Endothelial cell of umbilical vein (primary cell): ENCODE results near the gene OR56B4. TPM values are rescaled to one million over a fixed set of nuclear protein-coding genes. Genes with fewer than 3 reads are reported as not detected.

ENCODE experiments used
- BruUV-seq: library from RNA; stranded (reverse); fragments of 400-500 nt; replicated peaks from 2 replicates; lab custom pipeline; 2021; lab: Mats Ljungman, UMichigan
- CTCF ChIA-PET: fragments of 300-600, 350-600 bp; sonication (Branson Sonifier 250); formaldehyde crosslinking; loops from one replicate; lab custom pipeline; 2021; ENCODE audit warnings: antibody characterized with exemption, inconsistent platforms; lab: Charles Lee
- POLR2A ChIA-PET: fragments of 300-600, 350-600 bp; sonication (Branson Sonifier 250); formaldehyde crosslinking; loops from one replicate; lab custom pipeline; 2021; ENCODE audit warnings: antibody characterized with exemption, inconsistent platforms; lab: Charles Lee
- DNase-seq: peaks from one replicate; pipeline ENCODE4 v3.0.0-alpha.2; 2011; ENCODE audit warnings: low read depth, low spot score
- FAIRE-seq: peaks from 2 replicates; lab custom pipeline; 2011; peaks lifted over from hg19 to GRCh38; lab: Jason Lieb, UNC
- H2AFZ ChIP-seq: 2 replicates; pipeline ENCODE4 v1.6.0; 2012; ENCODE audit warnings: low read depth, low read length, control low read depth, inconsistent platforms
- H3K27ac ChIP-seq: 2 replicates; pipeline ENCODE4 v1.5.1; 2011; ENCODE audit warnings: low read depth, mild to moderate bottlenecking, control low read depth, low read length, moderate library complexity; ENCODE audit not compliant: insufficient read depth
- H3K27me3 ChIP-seq, 2 experiments: 2 replicates each; pipeline versions ENCODE4 v1.6.0 to v1.6.1; 2011; ENCODE audit warnings: low read length in 2 of 2, mixed read lengths in 1 of 2; ENCODE audit not compliant: control insufficient read depth in 2 of 2, insufficient read depth in 2 of 2
- H3K36me3 ChIP-seq, 2 experiments: 2 replicates in 1 of 2; 3 replicates in 1 of 2; pipeline ENCODE4 v1.5.1; 2011; ENCODE audit warnings: low read length in 2 of 2, mild to moderate bottlenecking in 1 of 2, moderate library complexity in 1 of 2; ENCODE audit not compliant: control insufficient read depth in 2 of 2, insufficient read depth in 2 of 2; ENCODE audit errors: extremely low read depth in 1 of 2
- H3K4me1 ChIP-seq: 3 replicates; pipeline ENCODE4 v1.5.1; 2011; ENCODE audit warnings: mild to moderate bottlenecking, low read length; ENCODE audit not compliant: control insufficient read depth, insufficient read depth; ENCODE audit errors: extremely low read depth
- H3K4me2 ChIP-seq: 2 replicates; pipeline ENCODE4 v1.6.1; 2011; ENCODE audit warnings: low read length, control low read depth, mixed read lengths; ENCODE audit not compliant: insufficient read depth
- H3K4me3 ChIP-seq, 3 experiments: fragments of 200-600 bp in 1 of 3; sonication (generic), shearing (Covaris generic) in 1 of 3; replicated peaks in 1 of 3; 2 replicates each; pipeline ENCODE4 v1.5.1; 2011 to 2016; ENCODE audit warnings: control low read depth in 3 of 3, low read length in 3 of 3, mild to moderate bottlenecking in 2 of 3, inconsistent platforms in 1 of 3, low read depth in 1 of 3, moderate library complexity in 1 of 3; ENCODE audit not compliant: insufficient read depth in 1 of 3
- H3K79me2 ChIP-seq: 2 replicates; pipeline ENCODE4 v1.6.0; 2012; ENCODE audit warnings: low read length, inconsistent platforms; ENCODE audit not compliant: control insufficient read depth, insufficient read depth
- H3K9ac ChIP-seq: replicated peaks from 2 replicates; pipeline ENCODE3; 2011; ENCODE audit warnings: low read length, control low read depth; ENCODE audit not compliant: insufficient read depth; ENCODE audit errors: extremely low read depth
- H3K9me1 ChIP-seq: replicated peaks from 3 replicates; pipeline ENCODE4 v1.6.0; 2011; ENCODE audit warnings: mild to moderate bottlenecking, low read length; ENCODE audit not compliant: control insufficient read depth, insufficient read depth; ENCODE audit errors: extremely low read depth
- H3K9me3 ChIP-seq: replicated peaks from 2 replicates; pipeline ENCODE4 v1.5.1; 2012; ENCODE audit warnings: low read length, inconsistent platforms; ENCODE audit not compliant: control insufficient read depth, insufficient read depth
- H4K20me1 ChIP-seq: replicated peaks from 2 replicates; pipeline ENCODE3; 2011; ENCODE audit warnings: mild to moderate bottlenecking, low read length; ENCODE audit not compliant: control insufficient read depth, insufficient read depth; ENCODE audit errors: extremely low read depth
- EZH2 ChIP-seq: IDR thresholded peaks from 2 replicates; pipeline ENCODE4 v1.6.1; 2012; ENCODE audit warnings: borderline replicate concordance, low read depth, mild to moderate bottlenecking, moderate library complexity, low read length, inconsistent platforms; ENCODE audit not compliant: severe bottlenecking
- GATA2 ChIP-seq: IDR thresholded peaks from 2 replicates; pipeline ENCODE4 v1.7.0; 2011; ENCODE audit warnings: low read depth, mild to moderate bottlenecking, moderate library complexity, mixed read lengths, low read length; ENCODE audit not compliant: insufficient read length, insufficient read depth
- JUN ChIP-seq: IDR thresholded peaks from 2 replicates; pipeline ENCODE4 v1.6.1; 2011; ENCODE audit warnings: borderline replicate concordance, low read depth; ENCODE audit not compliant: insufficient read length, insufficient read depth
- MAX ChIP-seq: IDR thresholded peaks from 2 replicates; pipeline ENCODE4 v1.6.1; 2011; ENCODE audit not compliant: insufficient read depth, insufficient read length
- MYC ChIP-seq: IDR thresholded peaks from one replicate; pipeline ENCODE4 v1.6.1; 2011; ENCODE audit warnings: mild to moderate bottlenecking, low read depth, low read length
- POLR2A ChIP-seq: IDR thresholded peaks from 2 replicates; pipeline ENCODE4 v1.6.1; 2012; ENCODE audit warnings: low read depth, mild to moderate bottlenecking, control low read depth, low read length
- POLR2AphosphoS5 ChIP-seq: IDR thresholded peaks from 2 replicates; pipeline ENCODE4 v1.6.1; 2012; ENCODE audit warnings: low read depth, mild to moderate bottlenecking, control low read depth, low read length, moderate library complexity; ENCODE audit not compliant: insufficient read depth
- dilution Hi-C: fragments of 300-500 bp; cut with MboI; formaldehyde crosslinking; loops from one replicate; pipeline ENCODE4 v1.15.0; 2019; ENCODE audit warnings: low sequenced_read_pairs; ENCODE audit not compliant: extremely low pct_ligation_motif_present
- intact Hi-C: fragments of 100-400 bp; cut with micrococcal nuclease; formaldehyde crosslinking; loops from one replicate; pipeline ENCODE4 v1.10.0; 2022
- polyA plus RNA-seq, 4 experiments: library from polyadenylated mRNA; depleted of rRNA in 3 of 4; stranded (reverse) in 3 of 4; unstranded in 1 of 4; fragments of >200 nt; gene quantifications; 2 replicates each; pipeline versions ENCODE4 v1.2.1 to v1.2.3, GENCODE V29; 2011 to 2012; ENCODE audit warnings: missing spikeins in 1 of 4
- total RNA-seq: library from RNA; stranded (reverse); gene quantifications from 2 replicates; pipeline ENCODE4 v1.2.3, GENCODE V29; 2021
- TF ChIP-seq, protein P1 (sequence below), 2 donors: IDR thresholded peaks; 1 replicate in 1 of 2; 2 replicates in 1 of 2; pipeline ENCODE4 v1.5.1; 2011; ENCODE audit warnings: low read length in 2 of 2, mild to moderate bottlenecking in 2 of 2, moderate library complexity in 2 of 2, control low read depth in 1 of 2, inconsistent platforms in 1 of 2, low read depth in 1 of 2; ENCODE audit not compliant: insufficient read depth in 1 of 2; ENCODE audit errors: extremely low read depth in 1 of 2

OR56B4 gene
- total and polyA plus RNA-seq, 2 donors (not counting 3 experiments of a cell fraction or from before 2014, with no cell fraction given) = not detected

DNA sequence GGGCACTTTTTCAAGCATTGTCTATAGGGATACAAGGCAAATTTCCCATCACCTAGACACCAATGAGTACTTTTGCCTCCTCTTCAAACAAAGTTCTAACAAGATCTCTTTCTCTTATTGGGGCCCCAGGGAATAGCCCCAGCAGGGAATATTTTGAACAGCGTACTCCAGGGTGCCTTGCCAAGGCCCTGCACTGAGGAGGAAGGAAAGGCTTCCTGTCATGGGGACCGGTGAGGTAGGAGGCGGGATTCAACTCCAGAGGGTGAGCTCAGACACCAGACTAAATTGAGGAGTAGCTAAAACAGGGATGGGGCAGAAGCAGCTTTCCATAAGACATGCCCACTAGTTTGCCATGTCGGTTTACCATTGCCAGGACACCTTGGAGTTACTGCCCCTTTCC lies 28.0 kb upstream of the OR56B4 start:
- ChIA-PET CTCF (no interaction called here), POLR2A (no interaction called here)
- Histone ChIP-seq H3K4me2 (no peak overlapping the region), H3K9me3 (no peaks in the 10 kb centered on the region), H3K36me3 (no peaks in the 10 kb centered on the region), H3K4me1 (no peaks in the 10 kb centered on the region), H3K79me2 (no peaks in the 10 kb centered on the region), H3K4me3 (no peak overlapping the region), H4K20me1 (no peaks in the 10 kb centered on the region), H3K27ac (no peak overlapping the region), H2AFZ (no peak overlapping the region), H3K27me3 (peaks cover 0 to 2% of the 10 kb centered on the region in 2 experiments), H3K9ac (no peak overlapping the region), H3K9me1 (no peaks in the 10 kb centered on the region)
- no TSS peak for BruUV-seq
- no peak for TF ChIP-seq POLR2AphosphoS5
- TF ChIP-seq EZH2 = no peak
- TF ChIP-seq JUN = no peak
- no peak for TF ChIP-seq GATA2
- TF ChIP-seq MYC = no peak
- TF ChIP-seq, protein P1, sequence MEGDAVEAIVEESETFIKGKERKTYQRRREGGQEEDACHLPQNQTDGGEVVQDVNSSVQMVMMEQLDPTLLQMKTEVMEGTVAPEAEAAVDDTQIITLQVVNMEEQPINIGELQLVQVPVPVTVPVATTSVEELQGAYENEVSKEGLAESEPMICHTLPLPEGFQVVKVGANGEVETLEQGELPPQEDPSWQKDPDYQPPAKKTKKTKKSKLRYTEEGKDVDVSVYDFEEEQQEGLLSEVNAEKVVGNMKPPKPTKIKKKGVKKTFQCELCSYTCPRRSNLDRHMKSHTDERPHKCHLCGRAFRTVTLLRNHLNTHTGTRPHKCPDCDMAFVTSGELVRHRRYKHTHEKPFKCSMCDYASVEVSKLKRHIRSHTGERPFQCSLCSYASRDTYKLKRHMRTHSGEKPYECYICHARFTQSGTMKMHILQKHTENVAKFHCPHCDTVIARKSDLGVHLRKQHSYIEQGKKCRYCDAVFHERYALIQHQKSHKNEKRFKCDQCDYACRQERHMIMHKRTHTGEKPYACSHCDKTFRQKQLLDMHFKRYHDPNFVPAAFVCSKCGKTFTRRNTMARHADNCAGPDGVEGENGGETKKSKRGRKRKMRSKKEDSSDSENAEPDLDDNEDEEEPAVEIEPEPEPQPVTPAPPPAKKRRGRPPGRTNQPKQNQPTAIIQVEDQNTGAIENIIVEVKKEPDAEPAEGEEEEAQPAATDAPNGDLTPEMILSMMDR (IDR thresholded peaks at IDR 0.05; ENCODE audit: extremely low read depth in 1 of 2, insufficient read depth in 1 of 2, low read depth in 1 of 2, low read length in 2 of 2) = no peak
- no peak for TF ChIP-seq MAX
- no peak for TF ChIP-seq POLR2A
- intact Hi-C loops = no loop called here
- dilution Hi-C loops = no loop called here
- DNase-seq = no peak
- FAIRE-seq = no peak
